Ovary (tissue), 3 donors: ENCODE measurements around the gene SETD2.

ENCODE experiments used
- EP300 ChIP-seq: sonication (generic); formaldehyde crosslinking; IDR thresholded peaks from one replicate; pipeline ENCODE4 v1.6.1; 2017; ENCODE audit warnings: antibody characterized with exemption
- POLR2A ChIP-seq: fragments of 450-650 bp; IDR thresholded peaks from one replicate; pipeline ENCODE4 v1.6.1; 2017; ENCODE audit warnings: antibody characterized with exemption, mild to moderate bottlenecking, moderate library complexity
- TF ChIP-seq, protein P1 (sequence below), 3 donors: fragments of 450-650 bp in 2 of 3; fragments of 200-600 bp in 1 of 3; IDR thresholded peaks; one replicate each; pipeline versions ENCODE4 v1.5.1 to v1.8.0; 2016 to 2022; ENCODE audit warnings: antibody characterized with exemption in 3 of 3, mild to moderate bottlenecking in 1 of 3
- donor health status: DM: no; HTN: no; CAD: no.

DNA sequence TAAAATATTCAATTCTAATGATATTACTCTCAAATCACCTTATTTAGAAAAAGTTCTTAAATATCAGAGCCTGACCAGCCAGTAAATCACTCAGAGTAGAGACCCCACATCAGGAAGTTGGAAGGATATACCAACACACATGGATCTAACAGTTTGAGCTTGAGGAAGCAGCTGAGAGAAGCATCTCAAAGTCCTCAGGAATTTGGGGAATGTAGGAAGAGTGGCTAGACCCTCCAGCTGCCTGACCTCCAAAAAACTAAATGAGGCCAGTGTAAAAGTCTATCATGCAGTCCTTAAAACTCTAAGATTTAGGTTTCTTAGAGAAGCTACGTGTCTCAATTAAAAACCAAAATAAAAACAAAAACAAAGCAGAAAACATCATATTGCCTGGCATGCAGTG is 55.4 kb downstream of the SETD2 start:
- TF ChIP-seq, protein P1, sequence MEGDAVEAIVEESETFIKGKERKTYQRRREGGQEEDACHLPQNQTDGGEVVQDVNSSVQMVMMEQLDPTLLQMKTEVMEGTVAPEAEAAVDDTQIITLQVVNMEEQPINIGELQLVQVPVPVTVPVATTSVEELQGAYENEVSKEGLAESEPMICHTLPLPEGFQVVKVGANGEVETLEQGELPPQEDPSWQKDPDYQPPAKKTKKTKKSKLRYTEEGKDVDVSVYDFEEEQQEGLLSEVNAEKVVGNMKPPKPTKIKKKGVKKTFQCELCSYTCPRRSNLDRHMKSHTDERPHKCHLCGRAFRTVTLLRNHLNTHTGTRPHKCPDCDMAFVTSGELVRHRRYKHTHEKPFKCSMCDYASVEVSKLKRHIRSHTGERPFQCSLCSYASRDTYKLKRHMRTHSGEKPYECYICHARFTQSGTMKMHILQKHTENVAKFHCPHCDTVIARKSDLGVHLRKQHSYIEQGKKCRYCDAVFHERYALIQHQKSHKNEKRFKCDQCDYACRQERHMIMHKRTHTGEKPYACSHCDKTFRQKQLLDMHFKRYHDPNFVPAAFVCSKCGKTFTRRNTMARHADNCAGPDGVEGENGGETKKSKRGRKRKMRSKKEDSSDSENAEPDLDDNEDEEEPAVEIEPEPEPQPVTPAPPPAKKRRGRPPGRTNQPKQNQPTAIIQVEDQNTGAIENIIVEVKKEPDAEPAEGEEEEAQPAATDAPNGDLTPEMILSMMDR (IDR thresholded peaks at IDR 0.05), result no peak
- TF ChIP-seq POLR2A, result no peak
- no peak for TF ChIP-seq EP300
